Measurements from ENCODE around the gene RPP30. TPM values are rescaled to one million over a fixed set of nuclear protein-coding genes. Genes with fewer than 3 reads are reported as not detected.

Gene RPP30
- total RNA-seq, 1 donor, result 61.4 TPM

- H3K4me3 ChIP-seq (ENCODE audit: low read depth, low read length), result no peak overlapping the region
- DNase-seq (ENCODE audit: low read depth), result no peak
- TF ChIP-seq, protein P1, sequence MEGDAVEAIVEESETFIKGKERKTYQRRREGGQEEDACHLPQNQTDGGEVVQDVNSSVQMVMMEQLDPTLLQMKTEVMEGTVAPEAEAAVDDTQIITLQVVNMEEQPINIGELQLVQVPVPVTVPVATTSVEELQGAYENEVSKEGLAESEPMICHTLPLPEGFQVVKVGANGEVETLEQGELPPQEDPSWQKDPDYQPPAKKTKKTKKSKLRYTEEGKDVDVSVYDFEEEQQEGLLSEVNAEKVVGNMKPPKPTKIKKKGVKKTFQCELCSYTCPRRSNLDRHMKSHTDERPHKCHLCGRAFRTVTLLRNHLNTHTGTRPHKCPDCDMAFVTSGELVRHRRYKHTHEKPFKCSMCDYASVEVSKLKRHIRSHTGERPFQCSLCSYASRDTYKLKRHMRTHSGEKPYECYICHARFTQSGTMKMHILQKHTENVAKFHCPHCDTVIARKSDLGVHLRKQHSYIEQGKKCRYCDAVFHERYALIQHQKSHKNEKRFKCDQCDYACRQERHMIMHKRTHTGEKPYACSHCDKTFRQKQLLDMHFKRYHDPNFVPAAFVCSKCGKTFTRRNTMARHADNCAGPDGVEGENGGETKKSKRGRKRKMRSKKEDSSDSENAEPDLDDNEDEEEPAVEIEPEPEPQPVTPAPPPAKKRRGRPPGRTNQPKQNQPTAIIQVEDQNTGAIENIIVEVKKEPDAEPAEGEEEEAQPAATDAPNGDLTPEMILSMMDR (IDR thresholded peaks at IDR 0.05; ENCODE audit: insufficient read depth, low read length), result no peak
Measured at GRCh38 chr10:90929179-90929578, 57.4 kb downstream of the RPP30 start.

DNA sequence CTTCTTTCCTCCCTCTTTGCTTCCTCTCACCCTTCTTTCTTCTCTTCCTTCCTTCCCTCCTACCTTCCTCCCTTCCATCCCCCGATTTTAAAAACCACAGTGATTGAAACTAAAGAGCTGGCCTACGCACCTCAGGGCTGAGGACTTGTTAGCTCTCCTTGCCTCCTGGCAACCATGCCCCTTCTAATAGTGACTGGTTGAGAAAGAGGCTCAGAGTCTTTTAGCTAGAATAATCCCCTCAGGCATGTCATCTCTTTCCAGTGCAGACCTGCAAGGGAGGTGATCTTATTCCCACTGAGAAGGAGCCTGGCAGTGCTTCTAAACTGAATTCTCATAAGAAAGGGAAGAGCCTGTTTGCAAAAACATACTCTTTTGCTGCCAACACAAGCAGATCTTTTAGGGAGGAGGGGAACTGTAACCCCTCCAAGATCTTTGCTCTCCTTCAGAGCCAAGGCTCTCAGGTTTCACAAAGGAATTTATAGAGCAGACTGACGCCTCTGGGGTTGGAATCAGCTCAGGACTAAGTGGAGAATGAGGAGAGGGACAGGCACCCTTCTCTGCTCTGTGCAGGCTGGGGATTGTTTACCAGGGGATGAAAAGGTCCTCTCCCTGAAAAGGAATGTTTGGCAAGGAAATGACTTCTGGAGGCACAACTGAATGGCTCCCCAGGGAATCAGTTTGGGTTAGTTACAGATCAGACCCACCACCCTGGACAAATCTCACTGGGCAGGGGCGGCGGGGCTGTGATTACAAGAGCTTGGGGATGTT, 58.5 kb downstream of the RPP30 start:
- TF ChIP-seq, protein P1 (IDR thresholded peaks at IDR 0.05; ENCODE audit: insufficient read depth, low read length), result no peak
- peak overlapping the region; percentile 4 for H3K4me3 ChIP-seq (ENCODE audit: low read depth, low read length)
- peak; percentile 96 for DNase-seq (ENCODE audit: low read depth)

DNA sequence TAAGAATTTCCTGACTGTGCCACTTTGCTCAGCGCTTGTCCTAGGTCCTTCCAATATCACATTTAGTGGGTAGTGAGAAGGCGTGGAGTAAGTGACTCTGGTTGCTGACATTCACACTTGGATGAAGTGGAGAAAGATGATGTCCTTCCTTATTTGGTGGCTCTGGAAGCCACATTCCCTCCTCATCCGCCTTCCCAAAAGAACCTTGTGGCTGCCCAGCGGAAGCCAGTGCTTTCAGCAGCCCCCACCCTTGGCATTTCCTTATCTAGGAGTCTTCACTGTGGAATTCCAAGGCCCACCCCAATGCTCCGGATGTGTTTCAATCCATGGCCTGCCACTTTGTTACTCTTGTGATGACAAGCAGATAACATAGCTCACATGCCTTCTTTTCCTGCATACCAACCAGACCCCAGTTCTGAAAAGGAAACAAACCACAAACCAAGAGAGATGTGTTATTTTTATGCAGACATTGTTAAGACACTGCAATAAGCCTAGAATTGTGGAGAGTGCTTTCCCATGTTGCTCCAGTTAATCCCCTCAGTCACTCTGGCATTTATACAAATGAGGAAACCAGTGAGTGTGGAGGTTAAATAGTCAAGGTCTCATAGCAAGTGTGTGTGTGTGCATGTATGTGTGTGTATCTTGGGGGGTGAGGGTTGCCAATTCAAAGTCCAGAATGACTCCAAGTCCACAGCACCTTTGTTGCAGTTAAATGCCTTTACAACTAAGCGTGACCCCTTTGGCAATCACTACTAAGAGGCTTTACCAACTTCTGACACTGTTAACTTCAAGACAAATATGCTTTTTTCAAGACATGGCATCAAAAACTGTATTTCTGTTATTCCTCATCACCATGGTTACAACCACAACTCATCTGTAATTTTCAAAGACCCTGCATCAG, 59.4 kb downstream of the RPP30 start:
- DNase-seq (ENCODE audit: low read depth), result peak; percentile 98
- TF ChIP-seq, protein P1 (IDR thresholded peaks at IDR 0.05; ENCODE audit: insufficient read depth, low read length), result no peak
- H3K4me3 ChIP-seq (ENCODE audit: low read depth, low read length), result no peak overlapping the region

DNA sequence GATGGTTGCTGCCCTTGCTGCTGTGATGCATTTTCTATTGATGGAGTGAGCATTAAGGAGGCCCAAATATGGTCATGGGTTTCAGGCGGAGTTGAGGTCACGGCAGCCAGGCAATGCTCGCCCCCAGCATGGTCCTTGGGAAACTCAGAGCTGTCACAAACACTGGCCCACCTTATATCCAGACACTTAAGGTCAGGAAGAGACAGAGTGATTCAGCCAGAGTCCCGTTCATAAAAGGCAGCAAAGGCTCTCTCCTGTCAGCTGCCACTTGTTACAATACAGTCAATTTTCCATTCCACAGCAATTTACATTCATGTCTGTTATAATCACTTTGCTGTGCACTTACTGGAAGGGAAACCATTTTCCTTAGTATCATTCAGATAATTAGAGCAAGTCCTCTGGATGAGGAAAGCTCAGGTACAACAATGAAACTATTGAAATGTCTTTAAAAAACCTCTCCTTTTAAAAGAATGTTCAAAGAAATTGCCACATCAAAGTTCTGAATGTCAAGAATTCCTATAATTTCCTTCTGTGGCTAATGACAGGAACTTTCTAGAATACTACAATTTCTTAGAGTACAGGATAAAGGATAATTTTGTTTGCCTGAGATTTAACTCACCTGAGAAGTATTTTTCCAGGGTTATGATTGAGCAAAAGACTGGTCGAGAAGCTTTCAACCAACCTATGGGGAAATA, 64.0 kb downstream of the RPP30 start:
- H3K4me3 ChIP-seq (ENCODE audit: low read depth, low read length), result no peak overlapping the region
- no peak for DNase-seq (ENCODE audit: low read depth)
- TF ChIP-seq, protein P1 (IDR thresholded peaks at IDR 0.05; ENCODE audit: insufficient read depth, low read length), result no peak

- TF ChIP-seq, protein P1 (IDR thresholded peaks at IDR 0.05; ENCODE audit: insufficient read depth, low read length), result no peak
- no peak overlapping the region for H3K4me3 ChIP-seq (ENCODE audit: low read depth, low read length)
- no peak for DNase-seq (ENCODE audit: low read depth)
Measured at GRCh38 chr10:90936276-90936659, 64.5 kb downstream of the RPP30 start.

GRCh38 chr10:90937645-90938258, 66.0 kb downstream of the RPP30 start:
- no peak for DNase-seq (ENCODE audit: low read depth)
- TF ChIP-seq, protein P1 (IDR thresholded peaks at IDR 0.05; ENCODE audit: insufficient read depth, low read length), result no peak

More at GRCh38 chr10:90937645-90938258, 66.0 kb downstream of the RPP30 start:
- no peak overlapping the region for H3K4me3 ChIP-seq (ENCODE audit: low read depth, low read length)

Data from fibroblast of the aortic adventitia (primary cell).